DLD1 (cell line): Measurements from ENCODE around the gene MCMBP.
"Not testable (repeated sequence)": the region's sequence is repeated elsewhere in the genome, so short reads cannot be mapped to it uniquely, and the experiment has no call there.

Experiments used
- in situ Hi-C: cut with HindIII; loops from 2 replicates; pipeline ENCODE4 v1.10.0; 2017; ENCODE audit warnings: low sequenced_read_pairs

Gene MCMBP

DNA sequence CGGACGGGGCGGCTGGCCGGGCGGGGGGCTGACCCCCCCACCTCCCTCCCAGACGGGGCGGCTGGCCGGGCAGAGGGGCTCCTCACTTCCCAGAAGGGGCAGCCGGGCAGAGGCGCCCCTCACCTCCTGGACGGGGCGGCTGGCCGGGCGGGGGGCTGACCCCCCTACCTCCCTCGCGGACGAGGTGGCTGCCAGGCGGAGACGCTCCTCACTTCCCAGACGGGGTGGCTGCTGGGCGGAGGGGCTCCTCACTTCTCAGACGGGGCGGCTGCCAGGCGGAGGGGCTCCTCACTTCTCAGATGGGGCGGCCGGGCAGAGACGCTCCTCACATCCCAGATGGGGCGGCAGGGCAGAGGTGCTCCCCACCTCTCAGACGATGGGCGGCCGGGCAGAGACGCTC is 77.5 kb downstream of the MCMBP start:
- in situ Hi-C loops: not testable (repeated sequence)

DNA sequence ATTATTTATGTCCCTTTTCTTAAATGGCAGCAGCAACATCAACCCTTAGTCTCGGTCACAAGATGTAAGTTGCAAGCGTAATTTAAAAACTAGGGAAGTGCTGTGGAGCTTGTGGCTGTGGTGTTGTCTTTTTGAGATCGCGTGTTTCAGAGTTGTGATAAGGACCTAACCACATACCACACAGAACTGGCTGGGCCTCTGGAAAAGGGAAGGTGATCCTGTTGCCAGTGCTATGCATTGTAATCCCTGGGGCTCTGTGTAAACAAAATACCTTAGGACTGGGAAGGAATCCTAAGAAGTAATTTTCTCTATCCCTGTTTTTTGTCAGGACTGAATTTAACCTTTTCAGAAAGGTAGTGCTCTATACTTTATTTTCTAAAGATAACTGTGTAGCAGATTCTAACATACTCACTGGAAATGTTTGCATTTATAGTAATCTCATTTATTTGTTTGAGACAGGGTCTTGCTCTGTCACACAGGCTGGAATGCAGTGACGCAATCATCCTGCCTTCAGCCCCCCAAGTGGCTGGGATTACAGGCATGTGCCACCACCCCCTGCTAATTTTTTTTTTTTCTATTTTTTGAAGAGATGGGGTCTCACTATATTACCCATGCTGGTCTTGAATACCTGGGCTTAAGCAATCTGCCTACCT is 86.4 kb downstream of the MCMBP start:
- in situ Hi-C loops: no loop called here

DNA sequence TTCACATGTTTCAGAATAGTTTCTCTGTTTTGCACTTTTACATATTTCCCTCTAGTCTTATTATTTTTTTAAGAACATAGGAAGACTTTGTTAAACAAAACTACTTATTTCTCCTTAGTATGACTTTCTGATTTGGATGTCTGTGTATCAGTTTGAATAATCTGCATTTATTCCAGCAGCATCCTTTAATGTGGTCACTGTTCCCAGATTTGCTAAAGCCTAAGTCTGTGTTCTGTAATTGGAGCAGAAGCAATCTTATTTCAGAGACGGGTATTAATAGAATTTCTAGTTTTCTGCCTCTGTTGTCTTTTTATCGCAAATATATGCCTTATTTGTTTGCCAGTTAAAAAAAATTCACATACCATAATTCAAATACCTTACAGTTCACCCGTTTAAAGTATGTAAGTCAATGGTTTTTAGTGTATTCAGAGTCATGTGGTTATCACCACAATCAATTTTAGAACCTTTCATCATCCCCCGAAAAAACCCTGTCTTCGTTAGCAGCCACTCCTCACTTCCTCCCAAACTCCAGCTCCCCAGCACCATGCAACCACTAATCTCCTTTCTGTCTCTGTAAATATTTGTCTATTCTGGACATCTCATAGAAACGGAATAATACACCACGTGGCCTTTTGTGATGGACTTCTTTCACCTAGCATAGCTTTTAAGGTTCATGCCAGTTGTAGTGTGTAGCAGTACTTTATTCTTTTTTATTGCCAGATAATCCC is 88.1 kb downstream of the MCMBP start:
- in situ Hi-C loops: no loop called here

DNA sequence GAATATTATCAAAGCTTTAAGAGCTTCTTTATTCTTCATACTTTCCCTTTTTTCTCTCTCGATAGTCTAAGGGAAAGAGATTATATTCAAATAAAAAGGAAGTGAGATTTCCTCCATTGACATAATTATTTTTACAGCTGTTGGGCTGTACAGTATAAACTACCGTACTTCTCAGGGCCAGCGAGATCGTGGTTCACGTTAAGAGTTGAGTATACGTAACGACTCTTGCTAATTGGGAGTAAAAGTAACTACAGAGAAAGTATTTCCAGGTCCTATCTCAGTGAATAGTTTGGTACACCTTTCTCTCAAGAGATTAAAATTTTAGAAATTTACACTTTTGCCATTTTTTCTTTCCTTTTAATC is 89.0 kb downstream of the MCMBP start:
- in situ Hi-C loops: no loop called here

DNA sequence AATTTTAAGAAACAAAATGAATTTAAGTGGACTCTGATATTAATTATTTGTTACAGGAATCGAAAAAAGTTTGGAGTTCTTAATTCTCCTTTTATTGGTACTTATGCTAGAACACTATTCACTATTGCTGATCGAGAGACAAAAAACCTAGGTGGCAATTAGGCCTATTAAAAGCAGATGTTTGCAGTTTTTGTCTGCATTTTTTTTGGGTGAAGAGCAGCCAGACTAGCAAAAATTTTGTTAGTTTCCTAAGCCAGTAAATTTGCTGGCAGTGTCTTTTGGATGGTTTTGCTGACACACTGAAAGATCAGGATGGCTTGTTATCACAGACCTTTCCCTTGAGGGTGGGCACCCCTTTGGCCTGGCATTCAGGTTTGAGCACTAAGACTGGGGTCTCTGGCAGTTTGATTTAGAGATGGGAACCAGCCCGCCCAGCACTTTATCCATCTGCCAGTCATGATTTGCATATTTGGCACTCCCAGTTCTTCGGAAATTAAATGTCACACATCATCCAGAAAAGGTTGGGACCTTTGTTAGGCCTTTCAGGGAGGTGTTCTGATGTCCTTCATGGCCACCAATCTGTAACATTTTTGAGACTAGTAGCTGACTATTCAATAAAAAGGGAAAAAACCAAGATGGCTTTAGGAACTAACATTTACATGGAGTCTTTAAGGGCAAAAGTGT is 89.5 kb downstream of the MCMBP start:
- in situ Hi-C loops: no loop called here

DNA sequence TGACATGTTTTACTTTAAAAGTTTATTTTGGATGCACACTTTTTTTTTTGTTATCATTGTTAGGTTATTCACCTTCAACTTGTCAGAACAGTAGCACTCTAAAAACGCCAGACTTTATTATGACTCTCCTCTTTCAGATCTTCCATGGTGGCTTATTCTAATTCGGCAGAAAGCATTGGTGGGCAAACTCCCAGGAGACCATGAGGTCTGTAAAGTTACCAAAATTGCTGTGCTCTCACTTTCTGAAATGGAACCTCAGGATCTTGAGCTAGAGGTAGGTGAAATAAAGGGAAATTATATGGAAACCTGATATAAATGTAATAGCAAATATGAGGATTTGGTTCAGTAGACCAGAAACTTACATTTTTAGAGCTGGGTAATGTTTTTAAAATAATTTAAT is 91.1 kb downstream of the MCMBP start:
- in situ Hi-C loops: no loop called here

DNA sequence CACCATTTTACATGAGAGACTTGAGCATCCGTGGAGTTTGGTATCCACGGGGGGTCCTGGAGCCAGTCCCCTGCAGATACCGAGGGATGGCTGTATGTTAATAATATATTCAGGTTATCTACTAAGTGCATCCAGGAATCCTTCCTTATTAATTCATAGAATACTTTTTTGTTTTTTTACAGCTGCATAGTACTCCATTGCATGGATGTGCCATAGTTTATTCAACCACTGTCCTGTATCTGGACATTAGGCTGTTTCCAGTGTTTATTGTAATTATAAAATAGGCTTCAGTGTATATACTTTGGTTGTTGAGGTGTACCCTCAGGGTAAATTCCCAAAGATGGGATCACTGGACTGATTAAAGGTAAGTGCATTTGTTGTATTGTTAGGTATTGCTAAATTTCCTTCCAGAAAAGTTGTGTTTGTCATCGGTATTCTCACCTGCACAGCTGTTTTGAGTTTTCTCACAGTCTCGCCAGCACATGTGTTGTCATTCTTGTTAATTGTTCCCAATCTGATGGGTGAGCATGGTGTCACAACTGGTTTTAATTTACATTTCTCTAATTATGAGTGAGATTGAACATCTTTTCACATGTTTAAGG is 91.7 kb downstream of the MCMBP start:
- in situ Hi-C loops: no loop called here
